CD4-positive, alpha-beta T cell treated with Interleukin-4 for 1 hour (primary cell): ENCODE measurements around the gene MACC1.

Experiments used
- DNase-seq, 2 donors: peaks; one replicate each; pipeline ENCODE4 v3.0.0-alpha.2; 2020 to 2022

The MACC1 gene, protein sequence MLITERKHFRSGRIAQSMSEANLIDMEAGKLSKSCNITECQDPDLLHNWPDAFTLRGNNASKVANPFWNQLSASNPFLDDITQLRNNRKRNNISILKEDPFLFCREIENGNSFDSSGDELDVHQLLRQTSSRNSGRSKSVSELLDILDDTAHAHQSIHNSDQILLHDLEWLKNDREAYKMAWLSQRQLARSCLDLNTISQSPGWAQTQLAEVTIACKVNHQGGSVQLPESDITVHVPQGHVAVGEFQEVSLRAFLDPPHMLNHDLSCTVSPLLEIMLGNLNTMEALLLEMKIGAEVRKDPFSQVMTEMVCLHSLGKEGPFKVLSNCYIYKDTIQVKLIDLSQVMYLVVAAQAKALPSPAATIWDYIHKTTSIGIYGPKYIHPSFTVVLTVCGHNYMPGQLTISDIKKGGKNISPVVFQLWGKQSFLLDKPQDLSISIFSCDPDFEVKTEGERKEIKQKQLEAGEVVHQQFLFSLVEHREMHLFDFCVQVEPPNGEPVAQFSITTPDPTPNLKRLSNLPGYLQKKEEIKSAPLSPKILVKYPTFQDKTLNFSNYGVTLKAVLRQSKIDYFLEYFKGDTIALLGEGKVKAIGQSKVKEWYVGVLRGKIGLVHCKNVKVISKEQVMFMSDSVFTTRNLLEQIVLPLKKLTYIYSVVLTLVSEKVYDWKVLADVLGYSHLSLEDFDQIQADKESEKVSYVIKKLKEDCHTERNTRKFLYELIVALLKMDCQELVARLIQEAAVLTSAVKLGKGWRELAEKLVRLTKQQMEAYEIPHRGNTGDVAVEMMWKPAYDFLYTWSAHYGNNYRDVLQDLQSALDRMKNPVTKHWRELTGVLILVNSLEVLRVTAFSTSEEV

DNA sequence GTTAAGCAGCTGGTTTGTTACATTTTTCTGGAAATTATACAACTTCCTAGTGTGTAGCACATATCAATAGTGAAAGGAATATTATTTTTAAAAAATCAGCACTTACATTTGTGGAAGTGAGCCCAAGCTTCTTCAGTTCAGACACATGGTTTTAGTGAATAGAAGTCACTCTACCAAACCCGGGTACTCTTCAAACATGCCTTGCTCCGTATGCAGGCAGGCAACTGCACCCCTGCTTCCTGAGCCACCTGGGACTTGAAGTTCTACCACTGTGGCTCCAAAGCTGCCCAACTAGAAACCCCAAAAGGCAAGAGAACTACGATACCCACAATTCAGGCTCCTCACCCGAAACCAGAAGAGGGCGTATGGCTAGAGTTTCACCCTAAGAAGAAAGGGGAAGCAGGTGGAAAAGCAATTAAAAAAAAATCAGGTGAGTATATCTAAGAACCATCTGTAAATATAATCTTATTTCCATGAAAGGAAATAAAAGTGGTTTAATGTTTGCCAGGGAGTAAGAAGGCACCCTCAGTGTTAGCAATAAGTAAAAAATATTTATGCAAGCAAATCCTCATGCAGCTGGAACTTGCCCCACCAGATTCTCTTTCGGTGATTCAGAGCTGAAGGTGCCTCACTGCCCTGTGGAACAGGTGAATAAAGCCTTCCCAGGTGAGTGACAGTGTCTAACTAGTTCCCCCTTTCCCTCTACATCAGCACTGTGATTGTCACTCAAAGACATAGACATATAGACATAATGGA, at the start of gene MACC1:
MACC1 (minus strand) TSS at position 192 of the 756 bp plus-strand sequence. CDS start 55,522 bp downstream, outside the sequence.
- peak; percentile 27 to 83 for DNase-seq

DNA sequence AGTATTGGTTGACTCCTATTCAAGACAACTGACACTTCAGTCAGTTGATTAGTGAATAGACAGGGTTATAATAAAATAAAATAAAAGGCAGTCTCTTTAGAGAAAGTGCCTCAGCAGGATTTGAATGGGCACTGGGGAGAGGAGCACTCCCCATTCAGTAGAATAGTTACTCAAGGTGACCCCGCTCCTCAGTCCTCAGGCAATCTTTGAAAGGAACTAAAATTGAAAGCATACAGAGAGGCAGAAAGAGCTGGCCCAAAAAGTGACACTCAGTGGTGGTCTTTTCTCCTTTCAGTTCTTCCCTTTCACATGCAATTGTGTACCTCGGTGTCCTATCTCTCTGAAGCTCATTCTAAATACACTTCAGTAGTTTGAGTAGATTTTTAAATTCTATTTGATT, 47.4 kb upstream of the MACC1 start:
- DNase-seq = no peak

DNA sequence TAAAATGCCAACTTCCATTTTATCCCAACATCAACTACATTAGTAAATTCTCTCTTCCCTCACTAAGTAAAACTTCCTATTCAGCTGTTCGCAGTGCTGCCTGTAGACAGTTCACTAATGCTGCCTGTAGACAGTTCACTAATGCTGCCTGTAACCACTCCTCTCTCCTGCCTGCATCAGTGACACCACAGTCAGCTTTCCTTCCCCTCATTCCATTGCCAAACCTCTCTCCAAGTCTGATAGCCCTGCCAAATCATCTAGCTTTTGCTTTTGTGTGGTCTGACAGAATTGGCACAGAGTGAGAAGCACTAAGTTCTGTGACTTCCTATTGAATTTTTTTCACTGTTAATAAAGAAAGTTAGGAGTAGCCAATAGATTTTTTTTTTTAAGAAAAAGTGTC, 43.0 kb upstream of the MACC1 start:
- DNase-seq = no peak

DNA sequence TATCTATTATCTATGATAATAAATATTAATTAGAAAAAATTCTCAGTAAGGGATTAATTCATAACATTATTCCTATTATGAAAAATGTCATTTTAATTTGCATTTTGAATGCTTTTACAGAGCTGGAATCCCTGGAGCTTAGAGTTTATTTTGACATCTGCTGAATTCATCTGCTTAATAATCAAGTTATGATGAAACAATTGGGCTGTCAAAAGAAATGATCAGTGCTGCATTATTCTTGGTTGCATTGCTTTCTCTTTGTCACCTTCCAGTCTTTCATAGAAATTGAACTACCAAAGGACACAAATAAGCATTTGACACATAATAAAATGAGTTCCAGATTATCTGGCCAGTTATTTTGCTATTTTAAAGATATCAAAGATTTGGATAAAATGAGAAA, 40.0 kb upstream of the MACC1 start:
- DNase-seq = no peak

DNA sequence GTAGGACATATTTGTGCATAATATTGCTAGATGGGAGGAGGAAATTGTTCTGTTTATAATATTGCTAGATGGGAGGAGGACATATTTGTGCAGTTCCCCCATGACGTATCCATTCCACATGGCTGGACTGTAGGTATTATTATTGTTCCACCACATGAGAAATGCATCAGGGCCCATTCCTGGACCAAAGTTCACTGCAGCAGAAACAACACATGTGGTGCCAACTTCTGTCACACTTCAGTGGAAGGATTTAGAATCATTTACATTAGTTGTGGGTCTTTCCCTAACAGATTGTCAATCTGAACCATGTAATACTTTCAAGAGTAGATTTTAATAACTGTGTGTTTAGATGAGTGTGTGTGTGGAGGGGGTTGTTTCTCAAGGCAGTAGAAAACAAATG, 32.7 kb upstream of the MACC1 start:
- no peak for DNase-seq

DNA sequence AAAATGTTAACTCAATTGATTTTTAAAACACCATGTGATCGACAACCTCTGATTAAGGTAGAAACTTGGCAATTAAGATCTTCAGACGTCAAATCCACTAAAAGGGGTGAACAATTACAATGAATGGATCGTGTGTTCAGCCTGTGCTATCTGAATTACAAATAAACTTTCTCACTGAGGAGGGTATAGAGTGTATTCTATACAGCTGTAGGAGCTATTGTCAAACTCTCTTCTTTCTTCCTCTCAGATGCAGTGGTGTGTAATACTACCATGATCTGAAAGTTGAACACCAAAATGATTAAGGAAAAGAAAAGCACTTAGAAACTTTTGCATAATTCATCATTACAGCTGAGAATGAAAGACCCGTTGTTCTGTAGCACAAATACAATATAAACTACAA, 32.2 kb upstream of the MACC1 start:
- no peak for DNase-seq

DNA sequence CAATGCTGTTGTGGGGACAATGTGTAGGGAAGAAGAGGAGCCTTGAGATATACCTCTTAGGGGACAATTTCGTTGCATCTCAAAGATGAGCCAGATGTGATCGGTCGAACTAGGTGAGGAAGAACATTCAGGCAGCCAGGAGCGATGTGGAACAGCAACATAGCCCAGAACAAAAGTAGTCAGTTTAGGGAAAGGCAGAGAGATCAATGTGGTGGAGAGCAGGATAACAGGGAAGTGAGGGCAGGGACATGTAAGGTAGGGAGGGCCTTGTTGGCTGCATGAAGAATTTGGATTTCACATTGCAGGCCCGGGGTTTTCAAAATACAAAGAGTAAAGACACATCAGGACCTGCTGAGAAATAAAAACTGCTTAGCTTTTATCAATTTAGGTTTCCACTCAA, 29.1 kb upstream of the MACC1 start:
- no peak for DNase-seq

DNA sequence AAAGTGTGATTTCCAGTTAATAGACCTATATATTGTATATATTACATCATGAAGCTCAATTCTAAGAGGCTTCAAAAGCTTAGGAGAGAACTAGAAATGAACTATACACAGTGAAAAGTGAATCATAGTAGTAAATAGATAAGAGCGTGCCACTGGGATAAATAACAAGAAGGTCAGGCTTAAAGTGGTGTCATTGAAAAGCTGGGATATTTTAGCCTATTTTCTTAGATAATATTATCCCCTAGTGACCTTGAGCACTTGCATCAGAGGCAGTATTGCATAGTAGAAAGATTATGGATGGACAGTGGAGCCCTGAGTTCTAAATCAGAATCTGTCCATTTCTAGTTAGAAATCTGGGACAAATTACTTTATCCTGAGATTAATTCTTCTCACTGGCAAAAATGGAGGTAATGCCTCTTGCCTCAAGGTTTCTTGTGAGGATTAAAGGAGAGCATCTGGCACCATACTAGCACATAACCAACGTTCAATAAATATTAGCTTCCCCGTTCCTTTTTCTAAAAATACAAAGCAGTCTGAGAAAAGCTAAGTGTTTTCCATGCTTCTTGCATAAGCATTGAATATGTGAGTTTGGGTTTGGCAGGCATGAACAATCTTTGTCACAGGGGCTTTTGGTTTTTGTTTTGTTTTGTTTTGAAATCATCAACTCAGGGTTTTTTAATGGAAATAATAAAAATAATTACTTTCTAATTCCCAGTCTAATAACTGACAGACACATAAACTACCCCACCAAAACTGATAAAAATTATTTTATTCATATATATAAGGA, 27.3 kb upstream of the MACC1 start:
- no peak for DNase-seq

DNA sequence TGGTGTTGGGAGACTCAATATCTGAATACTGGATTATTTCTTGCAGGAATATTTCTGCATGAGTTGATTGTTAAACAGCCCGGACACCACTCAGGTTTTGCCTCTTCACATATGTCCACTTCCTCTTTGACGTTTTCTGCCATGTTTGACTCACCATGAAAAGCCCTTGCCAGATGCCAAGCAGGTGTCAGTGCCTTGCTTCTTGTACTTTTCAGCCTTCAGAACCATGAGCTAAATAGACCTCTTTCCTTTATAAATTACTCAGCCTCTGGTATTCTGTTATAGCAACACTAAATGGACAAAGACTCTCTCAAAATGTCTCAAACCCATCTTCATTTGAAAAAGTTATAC, 24.7 kb upstream of the MACC1 start:
- no peak for DNase-seq

DNA sequence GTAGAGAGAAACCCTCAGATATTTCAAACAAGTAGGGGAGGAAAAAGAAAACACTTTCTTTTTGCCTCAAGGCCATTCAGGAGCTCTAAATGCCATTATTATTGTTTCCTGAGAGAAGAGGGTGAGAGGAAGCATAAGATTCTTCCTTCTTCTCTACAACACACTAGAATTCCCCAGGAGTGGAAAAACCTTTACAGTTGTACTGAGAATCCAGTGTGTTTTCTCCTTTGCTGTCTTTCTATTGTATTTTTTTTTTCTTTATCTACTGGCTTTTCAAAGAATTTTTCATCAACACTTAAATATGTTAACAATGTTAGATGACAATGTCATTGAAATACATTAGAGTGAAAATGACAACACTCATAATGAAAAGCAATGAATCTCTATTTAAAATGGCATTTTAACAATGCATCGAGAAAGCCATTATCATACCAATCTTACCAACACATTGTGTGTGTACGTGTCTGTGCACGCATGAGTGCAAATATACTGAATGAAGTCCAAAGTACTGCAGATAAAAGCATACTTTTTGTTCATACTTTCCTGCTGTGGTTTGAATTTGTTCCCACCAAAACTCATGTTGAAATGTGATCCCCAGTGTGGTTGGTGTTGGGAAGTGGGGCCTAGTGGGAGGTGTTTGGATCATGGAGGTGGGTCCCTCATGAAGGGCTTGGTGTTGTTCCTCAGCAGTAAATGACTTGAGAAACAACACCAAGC, 24.2 kb upstream of the MACC1 start:
- DNase-seq = no peak

DNA sequence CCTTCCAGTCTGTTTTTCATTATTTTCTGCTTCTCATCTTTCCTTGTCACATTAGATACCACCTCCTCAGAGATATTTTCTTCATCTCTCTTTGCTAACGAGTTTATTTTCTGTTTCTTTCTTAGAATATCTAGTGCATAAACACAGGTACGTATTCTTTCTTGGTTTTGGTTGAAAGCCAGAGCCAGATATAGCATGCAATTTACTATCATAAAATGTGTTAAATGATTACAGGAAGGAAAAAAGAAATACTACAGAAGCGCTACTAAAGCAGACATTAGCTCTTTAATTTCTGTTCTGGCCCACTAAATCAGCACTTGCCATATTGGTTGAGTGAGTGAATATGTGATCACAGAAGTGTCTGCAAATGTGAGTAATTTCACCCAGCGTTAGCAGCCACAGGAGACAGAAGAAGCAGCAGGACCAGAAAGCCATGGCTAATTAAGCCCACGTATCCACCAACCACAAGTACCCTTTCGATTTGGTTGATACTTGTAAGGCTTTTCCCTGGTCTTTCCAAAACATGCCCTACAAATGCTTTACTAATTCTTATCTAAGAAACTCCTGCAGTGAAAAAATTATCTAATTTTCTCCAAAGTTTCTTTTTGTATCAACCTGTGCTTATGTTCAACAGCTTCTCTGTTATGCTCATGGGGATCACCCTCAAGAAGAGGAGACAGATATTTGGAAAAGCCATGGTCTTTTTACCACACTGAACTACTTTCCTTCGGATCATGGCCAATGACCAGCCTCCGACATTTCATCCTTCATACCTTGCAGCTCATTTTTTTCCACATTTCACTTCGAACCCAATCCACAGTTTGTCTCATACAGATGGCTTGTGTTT, 23.1 kb upstream of the MACC1 start:
- no peak for DNase-seq

DNA sequence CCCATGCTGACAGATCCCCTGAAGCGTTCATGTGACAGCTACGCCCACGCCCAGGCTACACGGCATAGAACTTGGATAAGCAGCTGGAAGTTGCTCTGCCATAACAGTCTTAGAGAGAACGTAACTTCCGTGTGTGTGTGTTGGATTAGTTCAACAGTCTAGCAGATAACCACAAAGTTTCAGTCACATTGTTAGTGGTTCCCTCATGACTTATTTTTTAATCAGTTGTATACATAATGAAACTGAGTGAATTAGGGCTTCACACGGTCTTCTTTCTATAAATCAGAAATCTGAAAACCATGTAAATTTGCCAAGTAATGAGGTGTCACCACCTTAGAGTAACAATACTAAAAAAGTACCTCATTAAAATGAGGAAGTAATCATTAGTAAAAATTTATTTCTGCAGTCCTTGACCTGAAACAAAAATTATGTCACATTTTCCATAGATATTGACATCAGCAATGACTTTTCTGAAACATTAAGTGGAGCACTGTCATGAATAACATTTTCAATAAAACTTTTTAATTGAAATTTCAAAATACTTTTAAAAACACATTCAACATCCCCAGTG, 21.7 kb upstream of the MACC1 start:
- DNase-seq = peak; percentile 15 to 21

DNA sequence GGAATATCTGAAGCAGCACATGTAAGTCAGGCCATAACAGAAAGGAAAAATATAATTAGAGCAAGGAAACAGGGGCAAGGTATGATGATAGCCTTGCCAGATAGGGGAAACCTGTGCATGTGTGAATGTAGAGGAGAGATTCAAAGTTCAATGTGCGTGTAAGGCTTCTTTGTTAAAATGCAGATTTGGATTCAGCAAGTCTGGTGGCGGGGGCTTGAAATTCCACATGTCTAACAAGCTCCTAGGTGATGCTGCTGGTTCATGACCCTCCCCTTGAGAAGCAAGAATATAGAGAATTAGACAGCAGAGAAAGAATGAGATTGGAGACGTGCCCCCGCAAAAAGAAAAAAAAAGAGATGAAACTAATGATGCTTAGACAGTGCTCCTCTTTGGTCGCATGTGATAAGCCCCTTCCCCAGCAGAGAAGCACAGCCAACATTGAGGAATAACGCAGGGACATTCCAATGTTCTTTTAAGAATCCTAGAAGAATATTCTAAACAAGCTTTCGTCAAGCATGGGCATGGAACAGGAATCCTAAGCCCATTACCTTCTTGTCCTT, 21.1 kb upstream of the MACC1 start:
- no peak for DNase-seq

DNA sequence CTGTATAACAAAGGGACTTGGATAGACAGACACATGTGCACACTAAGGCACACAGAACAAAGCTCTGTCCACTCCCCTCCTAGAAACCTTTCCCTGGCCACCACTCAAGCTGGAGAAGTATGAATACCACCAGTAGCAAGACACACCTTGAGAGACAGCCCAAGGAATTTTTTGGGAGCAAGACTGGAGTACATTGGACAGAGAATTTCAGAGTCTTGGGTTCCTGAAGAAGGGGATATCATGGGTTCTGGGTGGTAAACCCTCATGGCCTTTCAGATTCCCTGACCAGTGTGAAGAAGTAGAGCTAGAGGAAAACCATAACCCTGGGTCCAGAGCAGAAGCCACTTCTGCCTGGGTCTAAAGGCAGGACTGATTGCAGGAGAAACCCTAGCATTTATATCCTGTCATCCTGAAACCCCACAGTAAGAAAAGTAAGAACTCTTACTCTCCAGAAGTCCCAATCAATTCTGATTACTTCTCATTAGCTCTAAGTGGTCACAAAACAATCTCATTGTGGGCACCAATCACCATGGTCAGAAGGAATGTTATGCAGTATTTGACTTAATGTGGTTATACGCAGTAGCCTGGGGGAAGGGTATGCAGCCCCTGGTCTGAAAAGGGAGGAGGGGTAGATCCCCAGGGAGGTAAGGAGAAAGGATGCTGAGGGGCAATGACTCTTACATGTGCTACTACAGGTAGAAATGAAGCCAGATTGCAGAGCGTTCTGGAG, 20.4 kb upstream of the MACC1 start:
- DNase-seq = no peak

DNA sequence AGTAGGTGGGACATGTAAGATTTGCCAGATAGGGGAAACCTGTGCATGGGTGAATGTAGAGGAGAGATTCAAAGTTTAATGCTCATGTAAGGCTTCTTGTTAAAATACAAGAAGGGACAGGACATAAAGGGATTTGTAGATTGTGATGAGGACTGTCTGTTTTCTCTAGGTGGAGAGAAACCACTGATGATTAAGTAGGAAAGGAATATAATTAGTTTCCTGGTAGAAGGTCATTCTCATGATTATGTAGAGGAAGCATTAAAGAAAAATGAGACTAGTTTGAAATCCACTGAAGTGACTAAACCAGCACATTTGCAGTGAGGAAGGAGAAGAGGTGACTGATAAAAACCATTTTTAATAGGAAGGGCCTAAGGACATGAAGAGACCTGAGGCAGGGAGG, 19.6 kb upstream of the MACC1 start:
- DNase-seq = no peak

DNA sequence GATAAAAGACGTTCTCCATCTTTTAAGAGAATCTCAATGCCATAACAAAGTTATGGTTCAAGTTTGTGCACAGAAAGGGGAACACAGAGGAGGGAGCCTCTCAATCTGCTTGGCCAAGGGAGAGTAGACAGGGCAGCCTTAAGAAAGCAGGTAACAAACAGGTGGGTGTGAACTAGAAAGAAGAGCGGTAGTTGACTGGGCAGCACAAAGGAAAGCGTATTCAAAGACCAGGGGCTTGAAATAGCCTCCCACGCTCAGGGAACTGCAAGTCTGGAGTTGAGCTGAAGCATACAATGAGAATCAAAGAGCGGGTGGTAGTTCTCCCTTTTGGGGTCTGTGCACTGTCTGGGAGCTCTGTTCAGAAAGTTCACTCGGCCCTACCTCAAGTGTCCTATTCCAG, 18.9 kb upstream of the MACC1 start:
- no peak for DNase-seq

DNA sequence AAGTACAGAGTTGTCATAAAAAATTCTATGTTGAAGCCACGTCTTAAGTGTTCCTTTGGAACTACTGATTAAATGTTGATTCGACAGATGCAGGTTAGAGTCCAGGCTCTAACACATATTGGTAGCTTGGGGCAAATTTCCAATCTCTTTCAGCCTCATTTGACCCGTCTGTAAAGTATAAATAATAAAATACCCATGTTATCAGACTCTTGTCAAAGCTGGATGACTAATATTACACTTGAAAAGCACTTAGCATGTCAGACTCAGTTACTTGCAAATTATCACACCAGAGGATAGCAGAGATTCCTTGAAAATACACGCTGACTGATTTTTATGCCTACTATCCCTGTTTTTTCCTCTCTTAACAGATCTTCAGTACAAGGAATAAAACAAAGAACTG, 18.1 kb upstream of the MACC1 start:
- no peak for DNase-seq

DNA sequence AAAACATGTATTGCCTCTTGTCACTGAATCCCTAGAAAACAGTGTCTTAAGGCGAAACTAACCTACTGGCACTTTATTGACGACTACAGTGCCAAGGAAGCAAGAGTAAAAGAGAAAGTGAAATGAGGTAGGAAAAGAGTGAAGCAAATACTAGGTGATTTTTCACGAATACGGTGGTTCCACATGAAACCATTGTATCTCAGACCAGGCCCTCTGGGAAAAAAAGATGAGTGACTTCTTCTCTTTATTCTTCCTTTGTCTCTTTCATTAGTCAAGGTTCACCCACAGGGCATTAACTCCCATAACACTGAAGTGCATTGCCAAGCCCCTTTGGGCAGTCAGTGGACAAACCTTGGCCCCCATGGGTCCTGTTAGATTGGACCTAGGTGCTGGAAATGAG, 16.2 kb upstream of the MACC1 start:
- no peak for DNase-seq

DNA sequence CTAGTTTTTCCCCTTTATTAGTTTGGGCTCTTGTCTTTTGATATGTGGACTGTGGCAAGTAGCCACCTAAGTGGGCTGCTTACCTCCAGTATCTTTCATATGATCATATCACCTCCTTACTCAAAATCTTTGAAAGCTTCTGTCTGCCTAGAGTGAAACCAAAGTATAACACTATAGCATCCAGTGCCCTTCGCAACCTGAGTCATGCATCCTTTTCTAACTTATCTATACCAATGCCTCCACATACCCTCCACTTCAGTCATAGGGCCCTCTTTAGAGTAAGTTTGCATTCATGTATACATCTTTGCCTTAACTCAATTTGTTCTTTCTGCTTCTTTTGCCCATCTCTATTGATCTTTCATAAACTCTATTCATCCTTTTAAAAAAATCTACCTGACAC, 15.7 kb upstream of the MACC1 start:
- no peak for DNase-seq
